Endothelial cell of umbilical vein (primary cell): ENCODE results near the gene GSTM3. TPM values are rescaled to one million over a fixed set of nuclear protein-coding genes. Genes with fewer than 3 reads are reported as not detected.

Experiments
- BruUV-seq: library from RNA; stranded (reverse); fragments of 400-500 nt; replicated peaks from 2 replicates; lab custom pipeline; 2021; lab: Mats Ljungman, UMichigan
- CTCF ChIA-PET: fragments of 300-600, 350-600 bp; sonication (Branson Sonifier 250); formaldehyde crosslinking; loops from one replicate; lab custom pipeline; 2021; ENCODE audit warnings: antibody characterized with exemption, inconsistent platforms; lab: Charles Lee
- POLR2A ChIA-PET: fragments of 300-600, 350-600 bp; sonication (Branson Sonifier 250); formaldehyde crosslinking; loops from one replicate; lab custom pipeline; 2021; ENCODE audit warnings: antibody characterized with exemption, inconsistent platforms; lab: Charles Lee
- DNase-seq: peaks from one replicate; pipeline ENCODE4 v3.0.0-alpha.2; 2011; ENCODE audit warnings: low read depth, low spot score
- FAIRE-seq: peaks from 2 replicates; lab custom pipeline; 2011; peaks lifted over from hg19 to GRCh38; lab: Jason Lieb, UNC
- H2AFZ ChIP-seq: 2 replicates; pipeline ENCODE4 v1.6.0; 2012; ENCODE audit warnings: low read depth, low read length, control low read depth, inconsistent platforms
- H3K27ac ChIP-seq: 2 replicates; pipeline ENCODE4 v1.5.1; 2011; ENCODE audit warnings: low read depth, mild to moderate bottlenecking, control low read depth, low read length, moderate library complexity; ENCODE audit not compliant: insufficient read depth
- H3K27me3 ChIP-seq, 2 experiments: 2 replicates each; pipeline versions ENCODE4 v1.6.0 to v1.6.1; 2011; ENCODE audit warnings: low read length in 2 of 2, mixed read lengths in 1 of 2; ENCODE audit not compliant: control insufficient read depth in 2 of 2, insufficient read depth in 2 of 2
- H3K36me3 ChIP-seq, 2 experiments: 2 replicates in 1 of 2; 3 replicates in 1 of 2; pipeline ENCODE4 v1.5.1; 2011; ENCODE audit warnings: low read length in 2 of 2, mild to moderate bottlenecking in 1 of 2, moderate library complexity in 1 of 2; ENCODE audit not compliant: control insufficient read depth in 2 of 2, insufficient read depth in 2 of 2; ENCODE audit errors: extremely low read depth in 1 of 2
- H3K4me1 ChIP-seq: 3 replicates; pipeline ENCODE4 v1.5.1; 2011; ENCODE audit warnings: mild to moderate bottlenecking, low read length; ENCODE audit not compliant: control insufficient read depth, insufficient read depth; ENCODE audit errors: extremely low read depth
- H3K4me2 ChIP-seq: 2 replicates; pipeline ENCODE4 v1.6.1; 2011; ENCODE audit warnings: low read length, control low read depth, mixed read lengths; ENCODE audit not compliant: insufficient read depth
- H3K4me3 ChIP-seq, 3 experiments: fragments of 200-600 bp in 1 of 3; sonication (generic), shearing (Covaris generic) in 1 of 3; replicated peaks in 1 of 3; 2 replicates each; pipeline ENCODE4 v1.5.1; 2011 to 2016; ENCODE audit warnings: control low read depth in 3 of 3, low read length in 3 of 3, mild to moderate bottlenecking in 2 of 3, inconsistent platforms in 1 of 3, low read depth in 1 of 3, moderate library complexity in 1 of 3; ENCODE audit not compliant: insufficient read depth in 1 of 3
- H3K79me2 ChIP-seq: 2 replicates; pipeline ENCODE4 v1.6.0; 2012; ENCODE audit warnings: low read length, inconsistent platforms; ENCODE audit not compliant: control insufficient read depth, insufficient read depth
- H3K9ac ChIP-seq: replicated peaks from 2 replicates; pipeline ENCODE3; 2011; ENCODE audit warnings: low read length, control low read depth; ENCODE audit not compliant: insufficient read depth; ENCODE audit errors: extremely low read depth
- H3K9me1 ChIP-seq: replicated peaks from 3 replicates; pipeline ENCODE4 v1.6.0; 2011; ENCODE audit warnings: mild to moderate bottlenecking, low read length; ENCODE audit not compliant: control insufficient read depth, insufficient read depth; ENCODE audit errors: extremely low read depth
- H3K9me3 ChIP-seq: replicated peaks from 2 replicates; pipeline ENCODE4 v1.5.1; 2012; ENCODE audit warnings: low read length, inconsistent platforms; ENCODE audit not compliant: control insufficient read depth, insufficient read depth
- H4K20me1 ChIP-seq: replicated peaks from 2 replicates; pipeline ENCODE3; 2011; ENCODE audit warnings: mild to moderate bottlenecking, low read length; ENCODE audit not compliant: control insufficient read depth, insufficient read depth; ENCODE audit errors: extremely low read depth
- CTCF ChIP-seq, 2 donors: IDR thresholded peaks; 1 replicate in 1 of 2; 2 replicates in 1 of 2; pipeline ENCODE4 v1.5.1; 2011; ENCODE audit warnings: low read length in 2 of 2, mild to moderate bottlenecking in 2 of 2, moderate library complexity in 2 of 2, control low read depth in 1 of 2, inconsistent platforms in 1 of 2, low read depth in 1 of 2; ENCODE audit not compliant: insufficient read depth in 1 of 2; ENCODE audit errors: extremely low read depth in 1 of 2
- EZH2 ChIP-seq: IDR thresholded peaks from 2 replicates; pipeline ENCODE4 v1.6.1; 2012; ENCODE audit warnings: borderline replicate concordance, low read depth, mild to moderate bottlenecking, moderate library complexity, low read length, inconsistent platforms; ENCODE audit not compliant: severe bottlenecking
- FOS ChIP-seq: IDR thresholded peaks from 2 replicates; pipeline ENCODE4 v1.6.1; 2011; ENCODE audit warnings: mild to moderate bottlenecking, low read length, moderate library complexity, borderline replicate concordance; ENCODE audit not compliant: insufficient read depth
- GATA2 ChIP-seq: IDR thresholded peaks from 2 replicates; pipeline ENCODE4 v1.7.0; 2011; ENCODE audit warnings: low read depth, mild to moderate bottlenecking, moderate library complexity, mixed read lengths, low read length; ENCODE audit not compliant: insufficient read length, insufficient read depth
- JUN ChIP-seq: IDR thresholded peaks from 2 replicates; pipeline ENCODE4 v1.6.1; 2011; ENCODE audit warnings: borderline replicate concordance, low read depth; ENCODE audit not compliant: insufficient read length, insufficient read depth
- MAX ChIP-seq: IDR thresholded peaks from 2 replicates; pipeline ENCODE4 v1.6.1; 2011; ENCODE audit not compliant: insufficient read depth, insufficient read length
- MYC ChIP-seq: IDR thresholded peaks from one replicate; pipeline ENCODE4 v1.6.1; 2011; ENCODE audit warnings: mild to moderate bottlenecking, low read depth, low read length
- POLR2A ChIP-seq: IDR thresholded peaks from 2 replicates; pipeline ENCODE4 v1.6.1; 2012; ENCODE audit warnings: low read depth, mild to moderate bottlenecking, control low read depth, low read length
- POLR2AphosphoS5 ChIP-seq: IDR thresholded peaks from 2 replicates; pipeline ENCODE4 v1.6.1; 2012; ENCODE audit warnings: low read depth, mild to moderate bottlenecking, control low read depth, low read length, moderate library complexity; ENCODE audit not compliant: insufficient read depth
- dilution Hi-C: fragments of 300-500 bp; cut with MboI; formaldehyde crosslinking; loops from one replicate; pipeline ENCODE4 v1.15.0; 2019; ENCODE audit warnings: low sequenced_read_pairs; ENCODE audit not compliant: extremely low pct_ligation_motif_present
- intact Hi-C: fragments of 100-400 bp; cut with micrococcal nuclease; formaldehyde crosslinking; loops from one replicate; pipeline ENCODE4 v1.10.0; 2022
- polyA plus RNA-seq, 4 experiments: library from polyadenylated mRNA; depleted of rRNA in 3 of 4; stranded (reverse) in 3 of 4; unstranded in 1 of 4; fragments of >200 nt; gene quantifications; 2 replicates each; pipeline versions ENCODE4 v1.2.1 to v1.2.3, GENCODE V29; 2011 to 2012; ENCODE audit warnings: missing spikeins in 1 of 4
- total RNA-seq: library from RNA; stranded (reverse); gene quantifications from 2 replicates; pipeline ENCODE4 v1.2.3, GENCODE V29; 2021

Gene GSTM3
- total and polyA plus RNA-seq, 2 donors (not counting 3 experiments of a cell fraction or from before 2014, with no cell fraction given) = 27.9 to 52.0 TPM

- no peaks in the 10 kb centered on the region for H3K36me3 ChIP-seq
- H4K20me1 ChIP-seq = no peaks in the 10 kb centered on the region
- H3K9me3 ChIP-seq = no peaks in the 10 kb centered on the region
- H3K9ac ChIP-seq = no peak overlapping the region
- dilution Hi-C loops (no loop called here), intact Hi-C loops (no loop called here)
- H3K9me1 ChIP-seq = no peaks in the 10 kb centered on the region
- BruUV-seq = no TSS peak
- H2AFZ ChIP-seq = no peak overlapping the region
- no peak for FAIRE-seq
- DNase-seq = no peak
- POLR2A ChIA-PET = no interaction called here
- H3K4me2 ChIP-seq = no peak overlapping the region
- no peaks in the 10 kb centered on the region for H3K4me1 ChIP-seq
- peaks cover 9 to 21% of the 10 kb centered on the region in 2 experiments for H3K27me3 ChIP-seq
- TF ChIP-seq CTCF (IDR thresholded peaks at IDR 0.05; ENCODE audit: extremely low read depth in 1 of 2, insufficient read depth in 1 of 2, low read depth in 1 of 2, low read length in 2 of 2) = no peak
- no peak for TF ChIP-seq MAX
- TF ChIP-seq MYC = no peak
- no peak for TF ChIP-seq EZH2
- no peak for TF ChIP-seq JUN
- no peak for TF ChIP-seq POLR2AphosphoS5
- no peak for TF ChIP-seq GATA2
- TF ChIP-seq FOS = no peak
- TF ChIP-seq POLR2A = no peak
- no peak overlapping the region for H3K27ac ChIP-seq
- CTCF ChIA-PET = interaction anchor here (1.4 to 2.7 kb wide), 2 partner anchors 11 to 89 kb away, joined by 4 to 6 read pairs; no protein-coding TSS in a partner anchor
- no peaks in the 10 kb centered on the region for H3K79me2 ChIP-seq
- no peak overlapping the region for H3K4me3 ChIP-seq
Measured at GRCh38 chr1:109728870-109729269, 12.0 kb downstream of the GSTM3 start.
